ENCODE results near the gene A4GALT.
"Not testable (repeated sequence)": the region's sequence is repeated elsewhere in the genome, so short reads cannot be mapped to it uniquely, and the experiment has no call there.

The A4GALT gene

GRCh38 chr22:42682113-42682851, 38.4 kb downstream of the A4GALT start:
- no peak for DNase-seq (ENCODE audit: low spot score)

- peak; percentile 97 for DNase-seq (ENCODE audit: low spot score)
These were observed 40.0 kb downstream of the A4GALT start for GRCh38 chr22:42680648-42681047.

- no peak for DNase-seq (ENCODE audit: low spot score)
These were observed 41.0 kb downstream of the A4GALT start for GRCh38 chr22:42679691-42680090.

DNA sequence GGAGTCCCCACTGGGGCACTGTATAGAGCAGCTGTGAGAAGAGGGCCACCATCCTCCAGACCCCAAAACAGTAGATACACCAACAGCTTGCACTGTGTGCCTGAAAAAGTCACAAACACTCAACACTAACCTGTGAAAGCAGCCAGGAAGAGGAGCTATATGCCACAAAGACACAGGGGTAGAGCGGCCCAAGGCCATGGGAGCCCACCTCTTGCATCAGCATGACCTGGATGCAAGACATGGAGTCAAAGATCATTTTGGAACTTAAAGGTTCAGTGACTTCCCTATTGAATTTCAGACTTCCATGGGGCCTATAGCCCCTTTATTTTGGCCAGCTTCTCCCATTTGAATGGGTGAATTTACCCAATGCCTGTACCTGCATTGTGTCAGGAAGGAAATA, 41.8 kb downstream of the A4GALT start:
- DNase-seq (ENCODE audit: low spot score), result no peak

GRCh38 chr22:42677936-42678335, 42.7 kb downstream of the A4GALT start:
- DNase-seq (ENCODE audit: low spot score), result not testable (repeated sequence)

DNA sequence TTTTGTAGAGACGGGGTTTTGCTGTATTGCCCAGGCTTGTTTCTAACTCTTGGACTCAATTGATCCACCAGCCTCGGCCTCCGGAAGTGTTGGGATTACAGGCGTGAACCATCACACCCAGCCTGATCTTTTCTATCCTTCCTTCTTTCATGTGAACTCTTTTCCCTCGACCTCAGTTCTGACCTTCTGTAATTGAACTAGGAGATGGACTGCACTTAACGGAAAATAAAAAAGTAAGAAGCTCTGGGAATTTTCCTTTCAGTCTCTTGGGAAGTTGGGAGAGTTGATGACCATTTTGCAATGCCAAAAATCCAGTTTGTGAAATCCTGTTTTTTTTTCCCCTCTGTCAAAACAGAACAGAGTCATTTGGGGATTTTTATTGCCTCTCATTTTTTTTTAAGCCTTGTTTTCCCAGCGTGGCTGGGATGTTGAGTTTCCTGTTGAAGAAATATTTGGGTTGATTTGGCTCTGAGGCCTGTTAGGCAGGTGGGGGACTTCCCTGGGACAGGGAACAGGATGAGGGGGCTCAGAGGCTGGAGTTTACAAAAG, 44.5 kb downstream of the A4GALT start:
- DNase-seq (ENCODE audit: low spot score), result no peak

- no peak for DNase-seq (ENCODE audit: low spot score)
These were observed 46.7 kb downstream of the A4GALT start for GRCh38 chr22:42673898-42674401.

DNA sequence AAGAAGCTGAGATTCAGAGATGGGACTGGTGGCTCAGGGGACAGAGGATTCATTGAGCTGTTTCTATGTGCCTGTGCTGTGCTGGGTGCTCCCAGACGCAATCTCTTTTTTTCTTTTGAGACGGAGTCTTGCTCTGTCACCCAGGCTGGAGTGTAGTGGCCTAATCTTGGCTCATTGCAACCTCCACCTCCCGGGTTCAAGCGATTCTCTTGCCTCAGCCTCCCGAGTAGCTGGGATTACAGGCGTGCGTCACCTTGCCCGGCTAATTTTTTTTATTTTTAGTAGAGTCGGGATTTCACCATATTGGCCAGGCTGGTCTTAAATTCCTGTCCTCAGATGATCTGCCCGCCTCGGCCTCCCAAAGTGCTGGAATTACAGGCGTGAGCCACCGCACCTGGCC, 47.6 kb downstream of the A4GALT start:
- not testable (repeated sequence) for DNase-seq (ENCODE audit: low spot score)

DNA sequence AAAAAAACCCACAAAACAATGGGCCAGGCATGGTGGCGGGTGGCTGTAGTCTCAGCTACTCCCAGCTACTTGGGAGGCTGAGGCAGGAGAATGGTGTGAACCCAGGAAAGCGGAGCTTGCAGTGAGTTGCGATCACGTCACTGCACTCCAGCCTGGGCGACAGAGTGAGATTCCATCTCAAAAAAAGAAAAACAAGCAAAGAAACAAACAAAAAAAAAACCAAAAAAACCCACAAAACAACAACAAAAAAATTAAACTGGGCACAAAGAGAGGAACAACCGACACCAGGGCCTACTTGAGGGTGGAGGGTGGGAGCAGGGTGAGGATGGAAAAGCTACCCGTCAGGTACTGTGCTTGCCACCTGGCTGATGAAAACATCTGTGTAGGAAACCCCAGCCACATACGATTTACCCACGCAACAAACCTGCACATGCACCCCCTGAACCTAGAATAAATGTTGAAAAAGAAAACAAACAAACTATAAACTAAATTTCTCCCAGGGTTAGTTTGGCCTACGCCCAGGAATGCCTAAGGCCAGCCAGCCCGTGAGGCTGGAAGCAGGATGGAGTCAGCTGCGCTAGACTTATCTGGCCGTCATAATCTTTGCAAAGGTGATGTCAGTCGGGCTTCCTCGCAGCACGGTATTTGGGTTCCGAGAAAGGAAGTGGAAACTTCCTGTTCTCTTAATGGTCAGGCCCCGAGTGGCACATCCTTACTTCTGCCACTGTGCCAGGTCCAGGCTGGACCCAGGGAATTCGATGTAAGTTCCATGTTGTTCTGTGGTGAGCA, 49.6 kb downstream of the A4GALT start:
- no peak for DNase-seq (ENCODE audit: low spot score)

- DNase-seq (ENCODE audit: low spot score), result no peak
These were observed 50.6 kb downstream of the A4GALT start for GRCh38 chr22:42670046-42670445.

GRCh38 chr22:42666393-42666792, 54.3 kb downstream of the A4GALT start:
- DNase-seq (ENCODE audit: low spot score), result not testable (repeated sequence)

- DNase-seq (ENCODE audit: low spot score), result no peak
These were observed 55.5 kb downstream of the A4GALT start for GRCh38 chr22:42664976-42665831.

DNA sequence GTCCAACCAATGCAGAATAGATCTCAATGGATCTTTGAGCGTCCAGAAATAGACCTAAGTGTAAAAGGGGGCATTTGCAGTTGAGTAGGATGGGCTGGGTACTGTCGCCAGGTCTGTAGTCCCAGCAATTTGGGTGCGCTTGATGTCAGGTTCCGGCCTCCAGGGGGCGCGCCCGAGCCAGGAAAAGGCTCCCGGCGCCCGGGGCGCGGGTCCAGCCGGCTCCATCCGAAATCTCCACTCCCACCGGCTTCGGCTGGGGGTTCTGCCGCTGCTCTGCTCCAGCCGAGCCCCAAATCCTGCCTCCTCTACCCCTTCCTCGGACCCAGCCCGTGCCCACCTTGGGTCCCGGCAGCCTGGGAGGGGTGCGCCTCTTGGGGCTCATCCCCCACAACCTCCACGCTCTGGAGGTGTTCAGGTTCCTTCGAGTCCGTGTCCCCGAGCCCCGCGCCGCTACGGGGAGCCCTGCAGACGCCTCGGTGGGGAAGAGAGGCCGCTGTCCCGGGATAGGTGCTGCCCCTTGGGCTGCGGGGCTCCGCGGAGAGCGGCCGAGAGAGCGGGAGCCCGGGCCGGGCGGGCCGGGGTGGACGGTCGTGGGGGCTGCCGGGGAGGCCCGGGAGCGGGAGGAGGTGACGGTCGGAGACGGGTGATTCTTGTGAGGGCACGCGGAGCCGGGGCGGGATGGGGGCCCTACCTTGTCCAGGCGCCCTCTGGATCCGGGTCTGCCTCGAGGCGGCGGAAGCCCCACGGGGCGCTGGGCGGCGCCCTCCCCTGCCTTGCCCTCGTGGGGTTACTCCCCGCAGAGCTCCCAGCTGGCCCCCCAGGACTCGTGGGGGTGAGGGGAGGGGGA, 58.5 kb downstream of the A4GALT start:
- peak; percentile 89 for DNase-seq (ENCODE audit: low spot score)

- no peak for DNase-seq (ENCODE audit: low spot score)
These were observed 64.1 kb downstream of the A4GALT start for GRCh38 chr22:42656578-42656977.

GRCh38 chr22:42655693-42656092, 65.0 kb downstream of the A4GALT start:
- DNase-seq (ENCODE audit: low spot score), result no peak

DNA sequence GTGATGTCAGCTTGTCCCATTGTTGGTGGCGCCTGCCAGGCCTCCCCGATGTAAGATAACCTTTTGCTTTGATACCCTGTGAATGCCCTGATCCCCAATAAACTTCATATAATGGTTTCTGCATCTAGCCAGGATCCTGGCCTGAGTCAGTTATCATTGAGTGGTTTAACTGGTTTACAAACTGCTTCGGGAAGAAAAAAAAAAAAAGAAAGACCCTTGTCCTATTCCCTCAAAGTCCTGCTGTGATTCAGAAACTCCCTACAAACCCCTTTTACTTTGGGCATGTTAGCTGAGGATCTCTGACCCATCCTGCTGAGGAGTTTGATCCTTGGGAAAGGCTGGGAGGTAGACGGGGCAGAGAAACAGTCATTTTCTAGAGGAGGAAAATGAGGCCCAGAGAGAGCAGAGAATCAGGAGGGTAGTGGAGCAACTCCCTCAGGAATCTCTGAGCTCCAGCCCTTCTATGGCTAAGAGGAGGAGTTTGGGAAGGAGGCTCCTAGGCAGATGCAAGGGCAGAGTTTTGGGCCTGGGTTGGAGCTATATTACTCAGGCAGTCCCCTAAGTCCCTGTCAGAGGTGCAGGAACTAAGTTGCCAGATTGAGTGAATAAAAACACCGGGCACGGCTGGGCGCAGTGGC, 66.1 kb downstream of the A4GALT start:
- no peak for DNase-seq (ENCODE audit: low spot score)

- no peak for DNase-seq (ENCODE audit: low spot score)
These were observed 66.7 kb downstream of the A4GALT start for GRCh38 chr22:42653999-42654398.

DNA sequence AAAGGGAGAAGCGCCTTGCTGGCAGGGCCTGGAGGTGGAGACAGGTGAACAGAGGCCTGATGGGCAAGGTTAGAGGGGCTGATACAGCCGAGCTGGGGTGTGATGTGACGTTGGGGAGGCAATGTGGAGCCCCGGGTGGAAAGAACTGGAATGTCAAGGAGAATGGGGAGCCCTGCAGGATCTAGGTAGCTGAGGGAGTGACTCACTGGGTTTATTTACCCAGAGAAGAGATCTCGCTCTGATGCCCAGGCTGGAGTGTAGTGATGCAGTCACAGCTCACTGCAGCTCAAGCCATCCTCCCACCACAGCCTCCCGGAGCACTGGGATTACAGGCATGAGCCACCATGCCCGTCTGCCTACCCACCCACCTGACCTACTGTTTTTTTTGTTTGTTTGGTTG, 69.5 kb downstream of the A4GALT start:
- no peak for DNase-seq (ENCODE audit: low spot score)

DNA sequence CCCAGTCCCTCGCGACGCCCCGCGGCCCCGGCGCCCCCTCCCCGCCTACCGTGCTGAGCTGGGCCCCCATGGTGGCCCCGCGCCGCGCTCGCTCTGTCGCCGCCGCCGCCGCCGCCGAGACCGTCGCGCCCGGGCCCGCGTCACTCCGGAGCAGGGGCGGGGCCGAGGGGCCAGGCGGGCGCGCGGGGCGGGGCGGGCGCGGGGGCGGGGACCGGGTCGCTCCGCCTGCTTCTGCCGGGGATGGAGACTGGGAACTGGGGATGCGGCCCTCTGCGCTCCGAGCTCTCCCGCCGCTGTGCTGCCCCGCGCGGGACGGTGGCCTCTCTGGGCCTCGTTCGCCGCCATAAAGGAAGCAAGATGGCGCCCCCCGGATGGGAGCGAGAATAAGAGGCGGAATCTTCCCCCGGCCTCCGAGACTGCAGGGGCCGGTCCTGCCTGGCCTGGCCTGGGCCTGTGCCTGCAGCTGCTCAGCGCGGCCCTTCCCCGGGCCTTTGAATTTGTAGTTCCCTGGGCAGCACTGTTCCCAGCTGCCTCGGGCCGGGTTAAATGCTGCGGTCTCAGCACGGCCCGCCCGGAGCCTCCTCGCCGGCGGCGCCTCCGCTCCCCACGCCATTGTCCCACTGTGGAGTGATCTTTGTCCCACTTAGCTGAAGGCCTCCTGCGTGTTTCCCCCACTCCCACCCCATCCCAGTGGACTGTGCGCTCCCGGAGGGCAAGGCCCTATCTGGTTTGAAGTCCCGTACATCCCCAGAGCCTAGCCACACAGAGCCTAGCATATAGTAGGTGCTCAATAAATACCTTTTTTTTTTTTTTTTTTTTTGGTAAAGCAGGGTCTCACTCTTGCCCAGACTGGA, 71.2 kb downstream of the A4GALT start, which contains the start of gene CYB5R3:
Gene CYB5R3, minus strand, starts transcription at position 147 of the 854 bp plus-strand sequence. Its CDS starts 77 bp downstream, at position 70.
- DNase-seq (ENCODE audit: low spot score), result peak; percentile 96
